GM19468 (cell line): ENCODE measurements around the gene RPL7L1.
A peak's percentile ranks its signal among the peaks of the same experiment; 100 is the strongest.

ENCODE experiments used
- ATAC-seq: cut with Tn5 transposase; IDR thresholded peaks from one replicate; pipeline ENCODE4 v1.9.1; 2021; ENCODE audit warnings: mild to moderate bottlenecking, moderate library complexity, moderate number of reproducible peaks; ENCODE audit not compliant: unreplicated experiment; ENCODE audit errors: extremely low read depth

The RPL7L1 gene

GRCh38 chr6:42928986-42929820 is 49.8 kb downstream of the RPL7L1 start, which contains the start of gene CNPY3:
CNPY3 (plus strand) TSS chr6:42929480; CDS start chr6:42929571, 91 bp downstream.
- ATAC-seq = peak; percentile 62

- peak; percentile 25 for ATAC-seq
Observed at GRCh38 chr6:42929821-42930360, 50.5 kb downstream of the RPL7L1 start.

GRCh38 chr6:42932412-42932811 is 53.0 kb downstream of the RPL7L1 start:
- ATAC-seq = no peak

GRCh38 chr6:42933205-42933604 is 53.8 kb downstream of the RPL7L1 start:
- ATAC-seq = no peak

GRCh38 chr6:42935322-42935721 is 55.9 kb downstream of the RPL7L1 start:
- ATAC-seq = no peak

- no peak for ATAC-seq
Observed at GRCh38 chr6:42936398-42936797, 57.0 kb downstream of the RPL7L1 start.

GRCh38 chr6:42937548-42938427 is 58.4 kb downstream of the RPL7L1 start:
- ATAC-seq = no peak

- ATAC-seq = no peak
Observed at GRCh38 chr6:42938428-42938796, 59.0 kb downstream of the RPL7L1 start.

GRCh38 chr6:42938987-42939809 is 59.8 kb downstream of the RPL7L1 start:
- ATAC-seq = no peak
